HG02981 (cell line): ENCODE data around the gene PLCB1.

Source experiments
- ATAC-seq: cut with Tn5 transposase; IDR thresholded peaks from one replicate; pipeline ENCODE4 v1.9.1; 2021; ENCODE audit warnings: mild to moderate bottlenecking, moderate library complexity; ENCODE audit not compliant: unreplicated experiment

PLCB1 gene

GRCh38 chr20:8744228-8744844 is 612.3 kb downstream of the PLCB1 start:
- no peak for ATAC-seq

- ATAC-seq: no peak
These were observed 617.0 kb downstream of the PLCB1 start for GRCh38 chr20:8749101-8749500.

- ATAC-seq: no peak
These were observed 617.9 kb downstream of the PLCB1 start for GRCh38 chr20:8749986-8750385.

- no peak for ATAC-seq
These were observed 623.5 kb downstream of the PLCB1 start for GRCh38 chr20:8755340-8756118.

- ATAC-seq: no peak
These were observed 624.3 kb downstream of the PLCB1 start for GRCh38 chr20:8756410-8756809.

GRCh38 chr20:8757146-8757545 is 625.1 kb downstream of the PLCB1 start:
- ATAC-seq: no peak

GRCh38 chr20:8764344-8764962 is 632.4 kb downstream of the PLCB1 start:
- no peak for ATAC-seq

- no peak for ATAC-seq
These were observed 634.9 kb downstream of the PLCB1 start for GRCh38 chr20:8766868-8767390.

GRCh38 chr20:8774412-8774811 is 642.3 kb downstream of the PLCB1 start:
- ATAC-seq: no peak

GRCh38 chr20:8777911-8778310 is 645.8 kb downstream of the PLCB1 start:
- no peak for ATAC-seq

GRCh38 chr20:8778387-8778786 is 646.3 kb downstream of the PLCB1 start:
- ATAC-seq: no peak

- no peak for ATAC-seq
These were observed 648.8 kb downstream of the PLCB1 start for GRCh38 chr20:8780915-8781314.

GRCh38 chr20:8782804-8783203 is 650.7 kb downstream of the PLCB1 start:
- ATAC-seq: no peak

- ATAC-seq: no peak
These were observed 651.7 kb downstream of the PLCB1 start for GRCh38 chr20:8783734-8784133.

GRCh38 chr20:8786383-8786782 is 654.3 kb downstream of the PLCB1 start:
- no peak for ATAC-seq

GRCh38 chr20:8787090-8787489 is 655.0 kb downstream of the PLCB1 start:
- ATAC-seq: no peak

- no peak for ATAC-seq
These were observed 656.2 kb downstream of the PLCB1 start for GRCh38 chr20:8788275-8788674.

GRCh38 chr20:8788831-8789230 is 656.8 kb downstream of the PLCB1 start:
- ATAC-seq: no peak

GRCh38 chr20:8790442-8791074 is 658.5 kb downstream of the PLCB1 start:
- ATAC-seq: peak; percentile 81

- no peak for ATAC-seq
These were observed 663.3 kb downstream of the PLCB1 start for GRCh38 chr20:8795404-8795803.

- ATAC-seq: no peak
These were observed 664.1 kb downstream of the PLCB1 start for GRCh38 chr20:8796088-8796660.
